Measurements from ENCODE around the gene STX18. TPM values are rescaled to one million over a fixed set of nuclear protein-coding genes. Genes with fewer than 3 reads are reported as not detected.

Gene STX18
- total RNA-seq, 1 donor from 2014 or later, result 36.7 TPM

DNA sequence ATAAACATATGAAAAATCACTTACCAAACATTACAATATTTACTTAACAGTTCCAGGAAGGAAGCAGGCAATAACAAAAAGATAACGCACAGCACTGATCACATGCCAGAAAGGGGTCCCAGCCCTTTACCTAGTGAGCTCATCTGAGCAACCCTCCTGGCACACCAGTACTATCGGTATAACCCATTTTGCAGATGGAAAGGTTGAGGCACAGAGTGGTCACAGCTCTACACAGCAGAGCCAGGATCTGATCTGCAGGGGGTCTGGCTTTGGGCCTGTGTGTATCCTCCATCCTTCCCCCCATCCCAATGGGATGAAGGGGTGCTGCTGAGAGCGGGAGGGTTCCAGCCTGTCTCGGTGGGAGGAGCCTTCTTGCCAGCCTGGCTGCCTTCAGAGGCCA, 150.0 kb downstream of the STX18 start:
- peaks cover 16% of the 10 kb centered on the region for H3K4me1 Mint-ChIP-seq (ENCODE audit: unreplicated experiment)
- peaks cover 21% of the 10 kb centered on the region for H3K36me3 Mint-ChIP-seq
- H3K27ac Mint-ChIP-seq, result no peak overlapping the region
- H3K27me3 Mint-ChIP-seq, result peaks cover 15% of the 10 kb centered on the region
- no peak overlapping the region for H3K4me3 Mint-ChIP-seq
- no peak for DNase-seq (ENCODE audit: extremely low spot score, unreplicated experiment)
- TF ChIP-seq, protein P1, sequence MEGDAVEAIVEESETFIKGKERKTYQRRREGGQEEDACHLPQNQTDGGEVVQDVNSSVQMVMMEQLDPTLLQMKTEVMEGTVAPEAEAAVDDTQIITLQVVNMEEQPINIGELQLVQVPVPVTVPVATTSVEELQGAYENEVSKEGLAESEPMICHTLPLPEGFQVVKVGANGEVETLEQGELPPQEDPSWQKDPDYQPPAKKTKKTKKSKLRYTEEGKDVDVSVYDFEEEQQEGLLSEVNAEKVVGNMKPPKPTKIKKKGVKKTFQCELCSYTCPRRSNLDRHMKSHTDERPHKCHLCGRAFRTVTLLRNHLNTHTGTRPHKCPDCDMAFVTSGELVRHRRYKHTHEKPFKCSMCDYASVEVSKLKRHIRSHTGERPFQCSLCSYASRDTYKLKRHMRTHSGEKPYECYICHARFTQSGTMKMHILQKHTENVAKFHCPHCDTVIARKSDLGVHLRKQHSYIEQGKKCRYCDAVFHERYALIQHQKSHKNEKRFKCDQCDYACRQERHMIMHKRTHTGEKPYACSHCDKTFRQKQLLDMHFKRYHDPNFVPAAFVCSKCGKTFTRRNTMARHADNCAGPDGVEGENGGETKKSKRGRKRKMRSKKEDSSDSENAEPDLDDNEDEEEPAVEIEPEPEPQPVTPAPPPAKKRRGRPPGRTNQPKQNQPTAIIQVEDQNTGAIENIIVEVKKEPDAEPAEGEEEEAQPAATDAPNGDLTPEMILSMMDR (conservative IDR thresholded peaks at IDR 0.05), result no peak
- no peaks in the 10 kb centered on the region for H3K9me3 Mint-ChIP-seq

DNA sequence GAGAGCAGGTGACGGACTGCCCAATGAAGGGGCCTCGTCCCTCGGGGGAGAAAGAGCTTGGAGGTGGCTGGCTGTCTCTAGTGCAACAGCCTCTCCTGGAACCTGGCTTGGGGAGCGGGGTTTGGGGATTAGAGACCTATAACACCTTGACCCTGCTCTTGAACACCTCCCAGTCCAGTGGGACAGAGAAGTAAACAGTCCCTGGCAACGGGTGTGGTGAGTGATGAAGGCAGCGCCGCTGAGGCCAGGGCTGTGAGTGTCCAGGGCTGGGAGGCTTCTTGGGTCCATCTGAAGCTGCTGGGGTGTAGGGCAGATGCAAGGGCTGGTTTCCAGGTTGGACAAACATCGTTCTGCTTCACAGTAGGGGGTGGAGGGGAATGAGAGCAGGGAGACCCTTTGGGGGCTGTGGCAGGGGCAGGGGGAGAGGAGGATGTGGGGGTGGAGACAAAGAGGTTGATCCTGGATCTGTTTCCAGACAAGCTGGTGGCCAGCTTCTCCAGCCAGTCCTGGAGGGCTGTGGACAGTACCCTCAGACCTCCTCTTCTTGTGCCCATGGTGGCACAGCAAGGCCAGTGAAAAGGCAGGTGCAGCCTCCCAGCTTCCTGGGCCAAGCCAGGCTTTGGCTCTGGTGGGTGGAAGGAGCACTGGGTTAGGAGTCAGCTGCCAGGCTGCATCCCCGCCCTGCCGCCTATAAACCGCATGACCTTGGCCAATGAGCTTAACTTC, 151.2 kb downstream of the STX18 start:
- no peaks in the 10 kb centered on the region for H3K9me3 Mint-ChIP-seq
- no peak overlapping the region for H3K4me3 Mint-ChIP-seq
- H3K36me3 Mint-ChIP-seq, result peaks cover 18% of the 10 kb centered on the region
- no peak for DNase-seq (ENCODE audit: extremely low spot score, unreplicated experiment)
- no peak overlapping the region for H3K27ac Mint-ChIP-seq
- peaks cover 9% of the 10 kb centered on the region for H3K4me1 Mint-ChIP-seq (ENCODE audit: unreplicated experiment)
- H3K27me3 Mint-ChIP-seq, result peaks cover 20% of the 10 kb centered on the region
- TF ChIP-seq, protein P1 (conservative IDR thresholded peaks at IDR 0.05), result no peak

DNA sequence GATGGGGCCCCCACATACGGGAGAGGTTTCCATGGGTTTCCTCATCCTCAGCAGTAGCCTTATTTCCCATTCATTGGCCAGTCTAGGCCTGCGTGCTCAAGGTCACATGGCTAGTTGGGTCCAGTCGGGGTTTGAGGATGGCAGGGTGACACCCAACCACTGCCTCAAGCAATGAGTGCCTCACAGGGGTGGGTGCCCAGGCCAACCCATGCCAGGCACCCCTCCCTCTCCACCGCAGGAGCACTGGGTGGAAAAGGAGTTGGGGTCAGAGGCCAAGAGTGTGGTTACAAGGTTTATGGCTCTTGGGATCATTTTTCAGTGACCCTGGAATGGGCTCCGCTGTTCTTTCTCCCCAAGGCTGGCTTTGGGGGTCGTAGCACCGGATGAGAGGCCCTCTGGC, 151.8 kb downstream of the STX18 start:
- Mint-ChIP-seq H3K9me3 (no peaks in the 10 kb centered on the region), H3K4me3 (no peak overlapping the region), H3K4me1 (ENCODE audit: unreplicated experiment) (peaks cover 6% of the 10 kb centered on the region), H3K27me3 (peaks cover 21% of the 10 kb centered on the region), H3K36me3 (peaks cover 16% of the 10 kb centered on the region), H3K27ac (no peak overlapping the region)
- no peak for DNase-seq (ENCODE audit: extremely low spot score, unreplicated experiment)
- TF ChIP-seq, protein P1 (conservative IDR thresholded peaks at IDR 0.05), result no peak

DNA sequence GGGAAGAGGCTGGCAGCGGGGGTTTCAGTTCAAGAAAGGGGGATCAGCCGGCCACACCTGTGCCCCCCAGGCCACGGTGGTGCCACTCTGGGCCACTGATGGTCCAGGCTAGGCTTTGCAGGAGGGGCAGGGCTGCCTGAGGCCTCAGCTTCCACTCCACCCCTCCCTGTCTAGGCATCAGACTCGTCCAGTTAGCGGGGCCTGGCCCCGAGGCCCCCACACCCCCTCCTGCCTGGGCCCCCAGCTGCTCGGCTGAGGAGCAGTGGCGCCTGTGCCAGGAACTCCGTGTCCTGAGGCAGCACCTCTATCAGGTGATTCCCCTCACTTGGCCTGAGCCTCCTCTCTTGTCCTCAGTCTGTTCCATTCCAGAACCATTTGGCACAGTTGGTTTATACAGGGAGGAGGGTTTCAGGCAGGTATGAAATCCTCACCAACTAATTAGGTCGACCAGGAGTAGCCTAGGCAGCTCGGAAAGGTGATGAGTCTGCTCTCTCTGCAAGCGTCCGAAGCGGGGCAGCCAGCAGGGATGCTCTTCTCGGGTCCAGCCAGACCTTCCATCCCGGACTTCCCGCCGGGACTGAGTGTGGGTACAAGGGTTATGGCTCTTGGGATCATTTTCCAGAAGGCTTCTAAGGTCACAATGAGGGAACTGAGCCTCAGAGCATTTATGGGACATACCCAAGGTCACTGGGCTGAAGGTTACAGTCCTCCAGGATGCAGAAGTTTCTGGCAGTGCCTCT, 152.8 kb downstream of the STX18 start:
- TF ChIP-seq, protein P1 (conservative IDR thresholded peaks at IDR 0.05), result no peak
- peaks cover 13% of the 10 kb centered on the region for H3K36me3 Mint-ChIP-seq
- H3K27ac Mint-ChIP-seq, result peak overlapping the region; percentile 40
- peak overlapping the region; percentile 87 for H3K4me3 Mint-ChIP-seq
- no peaks in the 10 kb centered on the region for H3K9me3 Mint-ChIP-seq
- peaks cover 9% of the 10 kb centered on the region for H3K4me1 Mint-ChIP-seq (ENCODE audit: unreplicated experiment)
- DNase-seq (ENCODE audit: extremely low spot score, unreplicated experiment), result no peak
- peaks cover 31% of the 10 kb centered on the region for H3K27me3 Mint-ChIP-seq

DNA sequence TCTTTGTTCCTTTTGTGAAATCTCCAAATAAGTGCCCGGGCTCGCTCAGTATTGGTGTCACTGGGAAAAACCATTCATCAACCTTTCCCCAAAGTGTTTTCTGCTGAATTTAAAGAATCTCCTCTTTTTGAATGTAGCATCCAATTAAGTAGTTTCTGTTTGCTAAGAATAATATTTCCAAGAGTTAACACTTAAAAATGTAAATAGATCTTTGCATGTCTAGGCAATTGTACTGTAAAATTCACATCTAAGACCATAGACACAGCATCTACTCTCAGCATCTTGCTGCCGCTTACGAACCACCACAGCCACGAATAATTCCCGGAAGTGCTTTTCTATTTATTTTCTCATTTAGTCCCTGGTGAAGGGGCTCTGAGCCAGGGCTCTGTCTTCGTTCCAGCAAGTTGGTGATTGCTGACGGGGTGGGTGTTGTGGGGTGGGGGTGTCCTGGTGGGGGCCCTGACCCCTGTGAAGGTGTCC, 153.5 kb downstream of the STX18 start:
- Mint-ChIP-seq H3K27ac (peak overlapping the region; percentile 85), H3K27me3 (peaks cover 38% of the 10 kb centered on the region), H3K36me3 (peaks cover 8% of the 10 kb centered on the region), H3K9me3 (no peaks in the 10 kb centered on the region), H3K4me3 (peak overlapping the region; percentile 87), H3K4me1 (ENCODE audit: unreplicated experiment) (peaks cover 9% of the 10 kb centered on the region)
- DNase-seq (ENCODE audit: extremely low spot score, unreplicated experiment), result no peak
- TF ChIP-seq, protein P1 (conservative IDR thresholded peaks at IDR 0.05), result no peak
